Astrocyte of the spinal cord (primary cell): ENCODE measurements around the gene UNC93B1.
"Not testable (repeated sequence)": the region's sequence is repeated elsewhere in the genome, so short reads cannot be mapped to it uniquely, and the experiment has no call there.

ENCODE experiments used
- DNase-seq: peaks from one replicate; pipeline ENCODE4 v3.0.0; 2011; ENCODE audit warnings: low read depth, low spot score
- H3K4me3 ChIP-seq: 2 replicates; pipeline ENCODE4 v1.5.1; 2011; ENCODE audit warnings: low read depth, mild to moderate bottlenecking, low read length, moderate library complexity
- in situ Hi-C: cut with HindIII; loops from 2 replicates; pipeline ENCODE4 v1.10.0; 2017; ENCODE audit warnings: low sequenced_read_pairs
- TF ChIP-seq, protein P1 (sequence below): IDR thresholded peaks from 2 replicates; pipeline ENCODE4 v1.5.1; 2012; ENCODE audit warnings: low read depth, mild to moderate bottlenecking, low read length, inconsistent platforms

Gene UNC93B1

DNA sequence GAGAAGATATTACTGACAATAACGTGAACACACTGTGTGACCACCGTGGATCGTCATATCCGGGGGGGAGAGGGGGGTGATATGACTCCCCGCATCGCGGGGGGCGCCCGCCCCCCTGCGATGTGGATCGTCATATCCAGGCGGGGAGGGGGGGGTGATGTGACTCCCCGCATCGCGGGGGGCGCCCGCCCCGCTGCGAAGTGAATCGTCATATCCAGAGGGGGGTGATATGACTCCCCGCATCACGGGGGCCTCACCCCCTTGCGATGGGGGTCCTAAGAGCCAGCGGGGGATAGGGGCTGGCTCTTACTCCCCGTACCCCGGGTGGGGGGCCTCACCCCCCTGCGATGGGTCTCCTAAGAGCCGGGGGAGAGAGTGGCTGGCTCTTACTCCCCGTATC is 19.9 kb downstream of the UNC93B1 start:
- in situ Hi-C loops: no loop called here
- TF ChIP-seq, protein P1, sequence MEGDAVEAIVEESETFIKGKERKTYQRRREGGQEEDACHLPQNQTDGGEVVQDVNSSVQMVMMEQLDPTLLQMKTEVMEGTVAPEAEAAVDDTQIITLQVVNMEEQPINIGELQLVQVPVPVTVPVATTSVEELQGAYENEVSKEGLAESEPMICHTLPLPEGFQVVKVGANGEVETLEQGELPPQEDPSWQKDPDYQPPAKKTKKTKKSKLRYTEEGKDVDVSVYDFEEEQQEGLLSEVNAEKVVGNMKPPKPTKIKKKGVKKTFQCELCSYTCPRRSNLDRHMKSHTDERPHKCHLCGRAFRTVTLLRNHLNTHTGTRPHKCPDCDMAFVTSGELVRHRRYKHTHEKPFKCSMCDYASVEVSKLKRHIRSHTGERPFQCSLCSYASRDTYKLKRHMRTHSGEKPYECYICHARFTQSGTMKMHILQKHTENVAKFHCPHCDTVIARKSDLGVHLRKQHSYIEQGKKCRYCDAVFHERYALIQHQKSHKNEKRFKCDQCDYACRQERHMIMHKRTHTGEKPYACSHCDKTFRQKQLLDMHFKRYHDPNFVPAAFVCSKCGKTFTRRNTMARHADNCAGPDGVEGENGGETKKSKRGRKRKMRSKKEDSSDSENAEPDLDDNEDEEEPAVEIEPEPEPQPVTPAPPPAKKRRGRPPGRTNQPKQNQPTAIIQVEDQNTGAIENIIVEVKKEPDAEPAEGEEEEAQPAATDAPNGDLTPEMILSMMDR: no peak
- H3K4me3 ChIP-seq: no peak overlapping the region
- no peak for DNase-seq

DNA sequence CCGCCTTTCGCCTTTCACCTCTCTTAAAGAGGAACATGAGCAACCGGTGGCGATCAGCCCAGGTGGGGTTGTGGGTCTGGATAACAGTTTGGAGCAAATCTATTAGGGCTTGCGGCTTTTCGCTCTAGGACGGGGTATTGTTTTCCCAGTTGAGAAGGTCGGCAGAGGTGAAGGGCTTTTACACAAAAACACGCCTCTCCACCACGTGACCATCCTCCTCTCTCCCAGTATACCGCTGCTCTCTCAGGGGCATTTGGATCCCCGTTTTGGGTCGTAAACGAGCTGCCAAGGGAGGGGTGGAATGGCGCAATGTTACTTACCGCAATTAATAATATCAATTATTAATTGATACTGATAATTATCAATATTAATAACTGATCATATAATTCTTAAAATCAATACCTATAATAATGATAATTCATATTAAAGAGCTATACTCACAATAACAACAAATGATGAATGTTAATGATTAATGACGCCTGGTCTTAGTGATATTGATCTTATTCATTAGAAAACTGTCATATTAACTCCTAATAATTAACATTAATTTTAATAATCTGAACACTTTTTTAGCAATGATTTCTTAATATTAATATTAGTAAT is 21.5 kb downstream of the UNC93B1 start:
- H3K4me3 ChIP-seq, in situ Hi-C loops, DNase-seq: not testable (repeated sequence)

DNA sequence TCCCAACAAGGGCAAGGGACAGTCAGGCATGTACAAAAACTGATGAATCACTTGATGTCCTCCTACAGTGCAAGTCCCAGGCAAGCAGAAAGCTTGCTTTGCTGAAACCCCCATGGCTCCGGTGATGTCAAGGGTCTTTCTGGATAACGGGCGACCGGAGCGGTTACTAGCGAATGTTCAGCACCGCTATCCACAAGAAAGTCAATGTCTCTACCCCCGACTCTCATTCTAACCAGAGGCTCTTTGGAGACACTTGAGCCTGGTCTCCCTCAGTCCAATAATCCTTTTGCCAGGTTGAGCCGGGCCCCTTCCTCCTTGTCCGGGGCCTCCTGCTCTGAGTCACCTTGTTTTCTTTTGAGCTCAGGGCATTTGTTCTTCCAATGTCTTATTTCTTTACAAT is 22.7 kb downstream of the UNC93B1 start:
- DNase-seq, H3K4me3 ChIP-seq, in situ Hi-C loops: not testable (repeated sequence)

DNA sequence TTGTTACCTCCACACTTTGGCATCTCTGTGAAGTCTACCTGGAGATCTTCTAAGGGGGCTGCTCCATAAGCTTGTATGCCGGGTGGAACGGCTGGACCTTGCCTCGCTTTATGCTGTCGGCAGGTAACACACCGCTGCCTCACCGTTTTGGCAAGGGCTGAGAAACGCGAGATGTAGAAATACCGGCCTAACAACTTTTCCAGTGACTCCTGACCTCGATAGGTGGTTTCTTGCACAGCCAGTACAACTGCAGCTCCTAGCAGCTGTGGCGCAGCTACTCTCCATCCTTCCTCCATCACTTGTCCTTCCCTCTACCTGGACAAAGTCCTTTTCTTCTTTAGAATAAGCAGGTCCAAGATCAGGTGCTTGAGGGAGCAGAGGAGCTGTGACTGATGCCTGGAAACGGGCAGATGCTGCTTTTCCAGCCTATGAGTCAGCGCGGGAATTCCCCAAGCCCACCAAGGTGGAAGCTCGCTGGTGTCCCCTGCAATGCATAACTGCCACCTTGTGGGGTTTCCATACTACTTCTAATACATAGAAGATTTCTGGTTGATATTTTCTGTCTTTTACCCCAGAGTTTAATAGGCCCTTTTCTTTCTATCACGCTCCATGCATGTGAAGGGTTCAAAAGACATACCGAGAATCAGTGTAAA is 25.0 kb downstream of the UNC93B1 start:
- in situ Hi-C loops, DNase-seq, H3K4me3 ChIP-seq: not testable (repeated sequence)

DNA sequence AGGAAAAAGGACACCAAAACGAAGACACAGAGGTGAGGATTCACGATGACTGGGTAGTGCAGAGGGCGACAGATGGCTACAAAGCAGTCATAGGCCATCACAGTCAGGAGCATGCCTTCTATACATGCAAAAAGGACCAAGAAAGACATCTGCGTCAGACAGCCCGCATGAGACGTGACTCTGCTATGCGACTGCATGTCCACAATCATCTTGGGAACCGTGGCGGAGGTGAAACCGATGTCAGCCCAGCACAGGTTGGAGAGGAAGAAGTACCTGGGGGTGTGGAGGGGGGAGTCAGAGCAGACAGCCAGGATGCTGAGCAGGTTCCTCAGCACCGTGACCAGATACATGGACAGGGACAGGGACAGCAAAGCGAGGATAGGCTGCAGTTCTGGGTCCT is 29.2 kb downstream of the UNC93B1 start:
- H3K4me3 ChIP-seq, DNase-seq, in situ Hi-C loops: not testable (repeated sequence)

DNA sequence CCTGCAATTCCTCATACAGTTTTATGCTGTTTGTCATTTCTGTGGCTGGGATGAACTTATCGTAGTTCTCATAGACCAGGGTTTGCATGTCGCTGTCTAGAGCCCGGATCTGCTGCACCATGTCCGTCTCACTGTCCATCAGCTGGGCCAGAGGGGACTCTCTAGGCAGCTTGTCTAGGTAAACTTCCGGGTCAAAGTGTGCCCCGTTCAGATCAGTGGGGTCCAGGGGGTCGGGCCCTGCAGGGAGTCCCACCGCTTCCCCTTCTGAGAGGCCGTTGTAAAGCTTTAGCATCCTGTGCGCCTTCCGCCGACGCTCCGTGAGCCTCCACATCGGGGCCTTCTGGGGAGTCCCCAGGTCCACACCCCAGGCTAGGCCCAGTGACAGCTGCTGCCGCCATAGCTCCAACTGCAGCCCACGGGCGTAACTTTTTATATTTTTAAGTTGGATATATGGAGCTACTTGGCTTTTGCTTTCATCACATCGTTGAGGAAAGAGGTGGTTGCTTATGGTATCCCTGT is 38.0 kb downstream of the UNC93B1 start:
- in situ Hi-C loops, H3K4me3 ChIP-seq, DNase-seq: not testable (repeated sequence)

DNA sequence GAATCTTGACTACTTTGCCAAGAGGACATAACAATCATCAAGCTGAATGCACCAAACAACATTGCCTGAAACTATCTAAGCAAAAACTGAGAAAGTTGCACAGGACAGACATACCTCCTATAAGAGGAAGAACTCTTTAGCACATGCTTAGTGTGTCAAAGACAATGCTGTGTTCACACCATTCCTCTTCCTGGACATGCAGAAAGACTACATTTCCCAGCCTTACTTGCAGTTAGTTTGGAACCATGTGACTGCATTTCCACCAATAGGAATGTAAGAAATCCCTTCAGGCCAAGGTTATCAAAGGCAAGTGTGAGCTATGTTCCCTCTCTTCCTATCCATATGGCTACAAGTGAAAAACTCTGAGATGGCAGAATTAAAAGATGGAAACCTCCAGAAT is 39.2 kb downstream of the UNC93B1 start:
- DNase-seq, H3K4me3 ChIP-seq, in situ Hi-C loops: not testable (repeated sequence)

DNA sequence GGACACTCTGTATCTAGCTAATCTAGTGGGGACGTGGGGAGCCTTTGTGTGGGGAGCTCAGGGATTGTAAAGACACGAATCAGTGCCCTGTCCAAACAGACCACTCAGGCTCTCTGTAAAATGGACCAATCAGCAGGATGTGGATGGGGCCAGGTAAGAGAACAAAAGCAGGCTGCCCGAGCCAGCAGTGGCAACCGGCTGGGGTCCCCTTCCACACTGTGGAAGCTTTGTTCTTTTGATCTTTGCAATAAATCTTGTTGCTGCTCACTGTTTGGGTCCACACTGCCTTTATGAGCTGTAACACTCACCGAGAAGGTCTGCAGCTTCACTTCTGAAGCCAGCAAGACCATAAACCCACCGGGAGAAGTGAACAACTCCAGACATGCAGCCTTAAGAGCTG is 40.0 kb downstream of the UNC93B1 start:
- H3K4me3 ChIP-seq, in situ Hi-C loops, DNase-seq: not testable (repeated sequence)

DNA sequence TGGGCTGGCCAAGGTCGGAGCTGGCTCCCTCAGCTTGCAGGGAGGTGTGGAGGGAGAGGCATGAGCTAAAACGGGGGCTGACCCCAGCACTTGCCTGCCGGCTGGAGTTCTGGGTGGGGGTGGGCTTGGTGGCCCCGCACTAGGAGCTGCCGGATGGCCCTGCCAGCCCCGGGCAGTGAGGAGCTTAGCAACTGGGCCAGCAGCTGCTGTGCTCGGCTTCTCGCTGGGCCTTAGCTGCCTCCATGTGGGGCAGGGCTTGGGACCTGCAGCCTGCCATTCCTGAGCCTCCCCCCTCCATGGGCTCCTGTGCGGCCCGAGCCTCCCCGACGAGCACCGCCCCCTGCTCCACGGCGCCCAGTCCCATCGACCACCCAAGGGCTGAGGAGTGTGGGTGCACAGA is 40.7 kb downstream of the UNC93B1 start:
- H3K4me3 ChIP-seq, in situ Hi-C loops, DNase-seq: not testable (repeated sequence)

DNA sequence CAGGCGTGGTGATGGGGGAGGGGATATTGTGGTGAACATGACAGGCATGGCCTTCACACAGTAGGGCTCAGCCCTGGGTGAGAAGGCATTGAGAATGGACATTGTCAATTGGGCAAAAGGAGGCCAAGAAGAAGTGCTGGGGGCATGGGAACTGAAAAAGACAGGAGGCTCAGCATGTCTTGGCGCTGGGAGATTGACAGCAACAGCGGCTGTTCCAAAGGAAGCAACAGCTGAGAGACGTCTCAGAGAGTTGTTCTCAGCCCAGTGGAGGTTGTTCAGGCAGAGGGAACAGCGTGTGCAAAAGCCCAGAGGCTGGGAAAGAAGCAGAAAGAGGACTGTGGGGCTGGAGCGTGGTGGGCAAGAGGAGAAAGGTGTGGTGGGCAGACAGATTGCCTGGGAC is 47.7 kb downstream of the UNC93B1 start:
- in situ Hi-C loops, DNase-seq: not testable (repeated sequence)

DNA sequence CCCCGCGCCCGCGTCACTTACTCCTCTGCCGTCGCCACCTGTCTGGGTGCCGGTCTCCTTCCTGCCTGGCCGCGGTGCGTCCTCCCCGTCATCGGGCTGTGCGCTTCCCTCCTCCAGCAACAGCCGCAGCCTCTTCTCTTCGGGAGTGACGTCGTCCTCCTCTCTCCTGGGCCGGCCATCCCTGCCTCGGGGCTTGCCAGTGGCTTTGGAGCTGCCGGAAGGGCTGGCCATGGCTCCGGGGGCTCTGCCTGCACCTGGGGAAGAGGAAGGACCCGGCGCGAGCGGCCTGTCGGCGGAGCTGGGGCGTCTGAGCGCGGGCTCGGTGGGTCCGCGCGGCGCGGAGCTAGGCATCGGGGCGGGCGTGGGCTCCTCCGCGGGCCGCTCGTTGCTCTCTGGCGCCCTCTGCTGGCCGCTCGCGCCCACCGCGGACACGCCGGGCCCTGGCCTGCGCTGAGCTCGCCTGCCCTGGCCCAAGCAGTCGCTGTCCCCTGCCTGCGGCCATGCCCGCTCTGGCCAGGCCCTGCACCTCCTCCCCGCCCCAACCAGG is 48.4 kb downstream of the UNC93B1 start:
- in situ Hi-C loops: not testable (repeated sequence)
- TF ChIP-seq, protein P1: peak; percentile 58
- peak; percentile 38 for DNase-seq
- H3K4me3 ChIP-seq: peak overlapping the region; percentile 32

More for the DNA sequence above, 47.7 kb downstream of the UNC93B1 start:
- not testable (repeated sequence) for H3K4me3 ChIP-seq

DNA sequence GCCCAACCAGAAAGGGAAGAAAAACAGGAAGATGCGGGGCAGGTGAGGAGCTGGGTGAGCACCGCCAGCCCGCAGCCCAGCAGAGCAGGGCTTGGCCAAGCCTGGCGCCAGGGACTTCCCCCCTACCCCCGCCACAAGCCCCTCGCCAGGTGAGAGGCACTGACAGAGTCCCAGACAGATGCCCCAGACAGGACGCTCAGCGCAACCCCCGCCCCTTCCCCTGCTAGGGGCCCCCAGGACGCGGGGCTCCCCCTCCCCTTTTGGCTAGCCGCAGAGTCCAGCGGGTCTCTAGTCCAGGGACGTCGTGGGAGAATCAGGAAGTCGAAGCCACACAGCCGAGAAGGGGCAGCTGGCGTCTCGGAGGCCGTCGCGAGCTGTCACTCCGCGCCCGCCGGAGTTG is 48.9 kb downstream of the UNC93B1 start:
- in situ Hi-C loops, DNase-seq, H3K4me3 ChIP-seq: not testable (repeated sequence)

DNA sequence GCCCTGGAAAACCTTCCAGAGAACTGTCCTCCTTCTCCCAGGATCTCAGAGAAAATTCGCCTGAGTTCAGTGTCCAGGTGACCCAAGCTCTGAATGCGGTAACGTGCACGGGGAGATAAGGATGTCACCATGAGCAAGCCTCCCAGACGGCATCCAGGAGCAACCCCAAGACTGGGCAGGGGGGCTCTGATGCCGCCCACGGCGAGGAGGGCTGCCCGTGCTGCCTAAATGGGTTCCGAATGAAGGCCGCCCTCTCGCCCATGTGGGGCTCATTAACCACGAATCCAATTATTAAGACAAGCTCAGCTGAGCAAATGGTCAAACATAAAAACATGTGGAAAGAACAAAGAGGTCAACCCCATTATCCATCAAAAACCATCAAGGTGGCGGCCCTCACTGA is 49.6 kb downstream of the UNC93B1 start:
- H3K4me3 ChIP-seq, in situ Hi-C loops, DNase-seq: not testable (repeated sequence)

DNA sequence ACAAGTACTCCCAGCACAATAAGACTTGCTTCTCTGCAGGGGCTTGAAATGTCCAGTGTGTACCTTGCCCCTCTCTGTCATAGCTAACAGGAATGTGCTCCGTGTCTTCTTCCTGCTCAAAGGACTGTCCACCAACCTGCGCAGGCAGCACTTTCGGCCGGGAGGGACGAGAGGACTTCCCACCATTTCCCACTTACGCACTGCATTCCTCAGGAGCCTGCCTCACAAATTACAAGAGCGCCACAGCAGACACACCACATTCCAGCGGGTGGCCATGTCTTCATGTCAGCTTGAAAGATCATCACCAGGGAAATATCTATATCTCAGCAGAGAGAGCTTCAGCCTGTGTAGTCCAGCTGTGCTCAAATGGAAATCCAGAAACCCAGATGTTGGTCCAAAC is 53.2 kb downstream of the UNC93B1 start:
- H3K4me3 ChIP-seq, DNase-seq, in situ Hi-C loops: not testable (repeated sequence)

DNA sequence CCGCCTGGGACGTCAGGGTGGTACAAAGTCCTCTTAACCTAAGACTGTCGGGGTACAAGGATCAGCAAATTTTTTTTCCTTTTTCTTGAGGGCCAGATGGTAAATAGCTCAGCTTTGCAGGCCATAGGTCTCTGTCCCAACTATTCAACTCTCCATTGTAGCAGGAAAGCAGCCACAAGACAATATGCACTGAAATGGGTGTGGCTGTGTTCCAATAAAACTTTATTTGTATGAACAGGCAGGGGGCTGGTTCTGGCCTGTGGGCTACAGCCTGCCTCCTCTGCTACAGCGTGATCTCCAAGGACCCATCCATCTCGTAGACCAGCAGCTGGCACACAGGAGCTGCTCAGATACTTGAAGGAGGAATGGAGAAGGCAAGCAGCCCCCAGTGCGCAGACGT is 56.1 kb downstream of the UNC93B1 start:
- H3K4me3 ChIP-seq, DNase-seq, in situ Hi-C loops: not testable (repeated sequence)
